HepG2 (cell line): Measurements from ENCODE around the gene SEPTIN2. TPM values are rescaled to one million over a fixed set of nuclear protein-coding genes. Genes with fewer than 3 reads are reported as not detected.

ENCODE experiments used
- ATAC-seq: fragments of 200-7000 bp; cut with Tn5 transposase; 3 replicates; pipeline ENCODE4 v1.9.1; 2020; ENCODE audit warnings: mild to moderate bottlenecking, moderate library complexity
- BruUV-seq: library from RNA; stranded (reverse); fragments of 400-500 nt; replicated peaks from 2 replicates; lab custom pipeline; 2021; lab: Mats Ljungman, UMichigan
- CTCF ChIA-PET: fragments of 300-600 bp; formaldehyde crosslinking; extraction: SDS; loops from one replicate; lab custom pipeline; 2021; ENCODE audit warnings: low total read pairs, inconsistent platforms, low intra/inter-chr PET ratio; lab: Yijun Ruan, JAX
- POLR2A ChIA-PET: fragments of 350-600 bp; sonication (Branson Sonifier 250); formaldehyde crosslinking; loops from one replicate; lab custom pipeline; 2020; ENCODE audit warnings: antibody characterized with exemption, inconsistent platforms; lab: Yijun Ruan, JAX
- DNase-seq: peaks from one replicate; pipeline ENCODE4 v3.0.0-alpha.2; 2015; ENCODE audit warnings: low spot score
- FAIRE-seq: peaks from 3 replicates; lab custom pipeline; 2011; peaks lifted over from hg19 to GRCh38; lab: Jason Lieb, UNC
- H2AFZ ChIP-seq: one replicate; pipeline ENCODE4 v1.6.1; 2011; ENCODE audit warnings: low read length, inconsistent platforms
- H3K27ac ChIP-seq: fragments of 300-600 bp; 3 replicates; pipeline ENCODE4 v1.8.0; 2011; ENCODE audit warnings: mixed run types, mild to moderate bottlenecking, mixed read lengths, low read length, inconsistent platforms; ENCODE audit not compliant: insufficient read depth; ENCODE audit errors: extremely low read length
- H3K27me3 ChIP-seq, 2 experiments: fragments of 200-600 bp in 1 of 2; 2 replicates in 1 of 2; 3 replicates in 1 of 2; pipeline versions ENCODE4 v1.6.0 to v1.8.0; 2011; ENCODE audit warnings: low read length in 2 of 2, mild to moderate bottlenecking in 2 of 2, moderate library complexity in 2 of 2, inconsistent platforms in 1 of 2; ENCODE audit not compliant: insufficient read depth in 2 of 2, control insufficient read depth in 1 of 2
- H3K36me3 ChIP-seq, 2 experiments: fragments of 200-600 bp in 1 of 2; replicated peaks in 1 of 2; 2 replicates in 1 of 2; 3 replicates in 1 of 2; pipeline versions ENCODE4 v1.5.1 to v1.8.0; 2011; ENCODE audit warnings: low read length in 2 of 2, inconsistent platforms in 1 of 2; ENCODE audit not compliant: insufficient read depth in 2 of 2, control insufficient read depth in 1 of 2
- H3K4me1 ChIP-seq: 2 replicates; pipeline ENCODE4 v1.5.1; 2012; ENCODE audit warnings: low read length, inconsistent platforms; ENCODE audit not compliant: insufficient read depth
- H3K4me2 ChIP-seq: 2 replicates; pipeline ENCODE4 v1.6.0; 2011; ENCODE audit warnings: low read depth, low read length, inconsistent platforms
- H3K4me3 ChIP-seq, 3 experiments: fragments of 200-600 bp in 1 of 3; sonication (generic), shearing (Covaris generic) in 1 of 3; replicated peaks in 1 of 3; 2 replicates each; pipeline ENCODE4 v1.5.1; 2011 to 2016; ENCODE audit warnings: low read length in 3 of 3, inconsistent platforms in 2 of 3, low read depth in 2 of 3, mild to moderate bottlenecking in 2 of 3, control low read depth in 1 of 3, mixed read lengths in 1 of 3; ENCODE audit not compliant: insufficient read depth in 1 of 3
- H3K79me2 ChIP-seq: one replicate; pipeline ENCODE4 v1.6.1; 2011; ENCODE audit warnings: low read length, inconsistent platforms; ENCODE audit not compliant: insufficient read depth
- H3K9ac ChIP-seq: 2 replicates; pipeline ENCODE4 v1.6.0; 2011; ENCODE audit warnings: mild to moderate bottlenecking, low read depth, low read length, inconsistent platforms; ENCODE audit not compliant: insufficient read depth
- H3K9me3 ChIP-seq: 2 replicates; pipeline ENCODE4 v1.5.1; 2012; ENCODE audit warnings: mild to moderate bottlenecking, low read length
- H4K20me1 ChIP-seq: 2 replicates; pipeline ENCODE4 v1.6.0; 2011; ENCODE audit warnings: inconsistent platforms, mild to moderate bottlenecking, low read length, moderate library complexity; ENCODE audit not compliant: insufficient read depth
- ATRX ChIP-seq: sonication (generic); formaldehyde crosslinking; IDR thresholded peaks from 2 replicates; pipeline ENCODE4 v1.4.0; 2020; ENCODE audit warnings: missing genetic modification reagents, borderline replicate concordance
- SP1 ChIP-seq, 2 experiments: fragments of 450-650 bp in 1 of 2; sonication (generic) in 1 of 2; formaldehyde crosslinking in 1 of 2; IDR thresholded peaks; 2 replicates each; pipeline versions ENCODE4 v1.4.0 to v1.6.1; 2016 to 2020; ENCODE audit warnings: missing genetic modification reagents in 1 of 2
- YEATS2 ChIP-seq: sonication (generic); formaldehyde crosslinking; IDR thresholded peaks from 2 replicates; pipeline ENCODE4 v1.4.0; 2020; ENCODE audit warnings: missing genetic modification reagents, borderline replicate concordance
- WGBS: methylation state at CpG from one replicate; pipeline ENCODE4 v1.1.6; 2017; ENCODE audit warnings: low lambda C conversion rate; 5-methylcytosine and 5-hydroxymethylcytosine counted together
- in situ Hi-C: cut with HindIII; loops from 2 replicates; pipeline ENCODE4 v1.10.0; 2017; ENCODE audit warnings: low pct_unique_long_range_greater_than_20kb; ENCODE audit not compliant: extremely low pct_ligation_motif_present
- intact Hi-C: fragments of 100-400 bp; cut with micrococcal nuclease; formaldehyde crosslinking; loops from one replicate; pipeline ENCODE4 v1.10.0; 2022; ENCODE audit not compliant: unreplicated experiment
- polyA plus RNA-seq, 8 experiments: library from polyadenylated mRNA; depleted of rRNA in 3 of 8; stranded (reverse) in 7 of 8; unstranded in 1 of 8; fragments of >200 nt; fragmentation: Illumina TruSeq in 4 of 8; extraction: Trizol in 4 of 8; gene quantifications; 2 replicates each; pipeline versions ENCODE4 v1.2.1 to v1.2.3, GENCODE V29; 2011 to 2016; ENCODE audit warnings: low read depth in 4 of 8, missing spikeins in 1 of 8, mixed read lengths in 1 of 8; ENCODE audit not compliant: insufficient read depth in 1 of 8
- total RNA-seq, 5 experiments: library from RNA; depleted of rRNA; stranded (reverse); fragments of >200 nt; fragmentation: Illumina TruSeq; extraction: Trizol; gene quantifications; 2 replicates each; pipeline ENCODE4 v1.2.3, GENCODE V29; 2016; ENCODE audit warnings: low read depth in 1 of 5
- TF ChIP-seq, protein P1 (sequence below): sonication (generic); formaldehyde crosslinking; IDR thresholded peaks from 2 replicates; pipeline ENCODE4 v1.5.0; 2020; ENCODE audit warnings: missing genetic modification reagents
- TF ChIP-seq, protein P2 (sequence below): sonication (generic); formaldehyde crosslinking; IDR thresholded peaks from 2 replicates; pipeline ENCODE4 v1.4.0; 2020; ENCODE audit warnings: low read depth, mild to moderate bottlenecking, missing genetic modification reagents

SEPTIN2 gene
- total and polyA plus RNA-seq, 2 of the 13 experiments (the other 11 are each of a cell fraction or from before 2014, with no cell fraction given): 493 to 733 TPM

DNA sequence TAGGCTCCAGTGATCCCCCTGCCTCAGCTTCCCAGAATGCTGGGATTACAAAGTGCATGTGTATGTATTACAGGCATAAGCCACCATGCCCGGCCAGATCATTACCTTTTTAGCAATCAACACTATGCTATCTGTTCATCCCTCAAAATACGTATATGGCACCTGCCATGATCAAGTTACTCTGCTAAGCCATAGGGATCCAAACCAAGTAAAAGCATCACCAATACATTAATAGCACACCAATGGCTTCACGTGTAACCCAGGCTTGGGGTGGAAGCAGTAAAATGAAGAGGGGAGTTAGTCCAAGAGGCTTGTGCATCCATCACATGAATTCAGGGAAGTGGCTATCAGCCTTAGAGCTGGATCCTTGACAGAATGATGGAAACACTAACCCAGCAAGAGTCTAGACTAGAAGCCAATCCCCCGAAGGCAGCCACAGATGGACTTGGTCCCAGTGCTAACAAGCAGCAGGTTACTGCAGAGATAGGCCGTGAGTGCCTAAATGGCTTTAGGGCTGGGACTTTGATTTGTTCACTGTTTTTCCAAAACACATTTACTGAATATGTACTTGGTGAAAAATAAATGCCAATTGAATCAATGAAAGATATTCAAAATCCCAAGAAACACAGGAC is 11.6 kb upstream of the SEPTIN2 start:
- ChIA-PET POLR2A (interaction anchor here (1.0 to 4.8 kb wide), 5 partner anchors 8 to 15 kb away, joined by 3 to 34 read pairs (median 10); partner anchors contain the start of genes HDLBP and SEPTIN2), CTCF (no interaction called here)
- intact Hi-C loops (loop anchor here (5.0 kb wide), 1 partner anchor 292 kb away; no protein-coding TSS in a partner anchor), in situ Hi-C loops (no loop called here)
- DNase-seq (no peak), ATAC-seq (no peak), FAIRE-seq (no peak)
- no peak overlapping the region for H2AFZ ChIP-seq
- peaks cover 3 to 5% of the 10 kb centered on the region in 2 experiments; a peak in 3 of 5 replicates for H3K36me3 ChIP-seq
- H3K4me3 ChIP-seq: no peak overlapping the region
- H3K4me2 ChIP-seq: no peak overlapping the region
- H3K4me1 ChIP-seq: peaks cover 75% of the 10 kb centered on the region
- 90% methylated on average over 5 of the region's 5 CpGs for WGBS
- TF ChIP-seq, protein P1, sequence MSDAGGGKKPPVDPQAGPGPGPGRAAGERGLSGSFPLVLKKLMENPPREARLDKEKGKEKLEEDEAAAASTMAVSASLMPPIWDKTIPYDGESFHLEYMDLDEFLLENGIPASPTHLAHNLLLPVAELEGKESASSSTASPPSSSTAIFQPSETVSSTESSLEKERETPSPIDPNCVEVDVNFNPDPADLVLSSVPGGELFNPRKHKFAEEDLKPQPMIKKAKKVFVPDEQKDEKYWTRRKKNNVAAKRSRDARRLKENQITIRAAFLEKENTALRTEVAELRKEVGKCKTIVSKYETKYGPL (CRISPR knock-in tag): no peak
- TF ChIP-seq ATRX (CRISPR knock-in tag) (no peak), SP1 (IDR thresholded peaks at IDR 0.05) (no peak), SP1 (CRISPR knock-in tag; IDR thresholded peaks at IDR 0.05) (no peak), YEATS2 (CRISPR knock-in tag) (no peak)
- TF ChIP-seq, protein P2, sequence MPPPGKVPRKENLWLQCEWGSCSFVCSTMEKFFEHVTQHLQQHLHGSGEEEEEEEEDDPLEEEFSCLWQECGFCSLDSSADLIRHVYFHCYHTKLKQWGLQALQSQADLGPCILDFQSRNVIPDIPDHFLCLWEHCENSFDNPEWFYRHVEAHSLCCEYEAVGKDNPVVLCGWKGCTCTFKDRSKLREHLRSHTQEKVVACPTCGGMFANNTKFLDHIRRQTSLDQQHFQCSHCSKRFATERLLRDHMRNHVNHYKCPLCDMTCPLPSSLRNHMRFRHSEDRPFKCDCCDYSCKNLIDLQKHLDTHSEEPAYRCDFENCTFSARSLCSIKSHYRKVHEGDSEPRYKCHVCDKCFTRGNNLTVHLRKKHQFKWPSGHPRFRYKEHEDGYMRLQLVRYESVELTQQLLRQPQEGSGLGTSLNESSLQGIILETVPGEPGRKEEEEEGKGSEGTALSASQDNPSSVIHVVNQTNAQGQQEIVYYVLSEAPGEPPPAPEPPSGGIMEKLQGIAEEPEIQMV: no peak
- H3K9me3 ChIP-seq: no peaks in the 10 kb centered on the region
- H4K20me1 ChIP-seq: peaks cover 50% of the 10 kb centered on the region
- no peak overlapping the region for H3K9ac ChIP-seq
- BruUV-seq: no TSS peak
- peaks cover 96% of the 10 kb centered on the region for H3K79me2 ChIP-seq
- H3K27ac ChIP-seq: no peak overlapping the region
- no peaks in the 10 kb centered on the region for H3K27me3 ChIP-seq
